Stomach (tissue), 9 donors: ENCODE results near the gene ATP11C. TPM values are rescaled to one million over a fixed set of nuclear protein-coding genes. Genes with fewer than 3 reads are reported as not detected.

ENCODE experiments used
- DNase-seq, 2 donors: peaks; one replicate each; pipeline versions ENCODE4 v3.0.0 to v3.0.0-alpha.2; 2013 to 2019
- H3K27ac ChIP-seq, 5 donors: fragments of 200-600 bp in 4 of 5; sonication (generic) in 4 of 5; one replicate each; pipeline ENCODE4 v1.5.1; 2013 to 2019; ENCODE audit warnings: mild to moderate bottlenecking in 1 of 5, moderate library complexity in 1 of 5
- H3K27me3 ChIP-seq, 3 donors: fragments of 200-600 bp; sonication (generic); one replicate each; pipeline ENCODE4 v1.5.1; 2017 to 2019; ENCODE audit warnings: mixed run types in 1 of 3
- H3K36me3 ChIP-seq, 4 donors: fragments of 200-600 bp; sonication (generic); 1 replicate in 3 of 4; 2 replicates in 1 of 4; pipeline ENCODE4 v1.5.1; 2016 to 2019
- H3K4me1 ChIP-seq, 4 donors: fragments of 200-600 bp; sonication (generic); one replicate each; pipeline ENCODE4 v1.5.1; 2016 to 2019
- H3K4me3 ChIP-seq, 4 donors: fragments of 200-600 bp; sonication (generic) in 3 of 4; one replicate each; pipeline ENCODE4 v1.5.1; 2016 to 2019; ENCODE audit warnings: mild to moderate bottlenecking in 1 of 4
- H3K9me3 ChIP-seq, 4 donors: fragments of 200-600 bp; sonication (generic); one replicate each; pipeline ENCODE4 v1.5.1; 2016 to 2019
- EP300 ChIP-seq: sonication (generic); formaldehyde crosslinking; IDR thresholded peaks from one replicate; pipeline ENCODE4 v1.6.1; 2017; ENCODE audit warnings: antibody characterized with exemption
- POLR2A ChIP-seq, 4 donors: fragments of 450-650 bp; IDR thresholded peaks; one replicate each; pipeline ENCODE4 v1.6.1; 2016; ENCODE audit warnings: antibody characterized with exemption in 4 of 4, control low read depth in 2 of 4, mild to moderate bottlenecking in 1 of 4, moderate library complexity in 1 of 4
- POLR2AphosphoS5 ChIP-seq, 3 donors: sonication (generic); formaldehyde crosslinking; IDR thresholded peaks; one replicate each; pipeline ENCODE4 v1.6.1; 2016; ENCODE audit warnings: antibody characterized with exemption in 3 of 3
- WGBS, 5 donors: extraction: QIAGEN DNeasy Blood & Tissue Kit in 3 of 5; methylation state at CpG; one replicate each; pipeline versions ENCODE4 v1.1.5 to v1.1.7; 2013 to 2018; 5-methylcytosine and 5-hydroxymethylcytosine counted together
- intact Hi-C: fragments of 100-400 bp; cut with DNase I; formaldehyde crosslinking; loops from one replicate; pipeline ENCODE4 v1.15.1; 2023; ENCODE audit warnings: low total_unique reads
- polyA plus RNA-seq, 3 donors: library from polyadenylated mRNA; stranded (reverse); fragments of 200-250 nt; gene quantifications; one replicate each; pipeline ENCODE4 v1.2.3, GENCODE V29; 2013
- total RNA-seq, 5 donors: library from RNA; depleted of rRNA; stranded (reverse); fragments of >200 nt; gene quantifications; one replicate each; pipeline versions ENCODE4 v1.1.0 to v1.2.3, GENCODE V29; 2014 to 2016
- TF ChIP-seq, protein P1 (sequence below), 7 experiments: fragments of 450-650 bp in 4 of 7; fragments of 200-600 bp in 3 of 7; sonication (generic) in 3 of 7; IDR thresholded peaks; one replicate each; pipeline ENCODE4 v1.5.1; 2016 to 2019; ENCODE audit warnings: antibody characterized with exemption in 7 of 7, control low read depth in 2 of 7, mild to moderate bottlenecking in 1 of 7
- donor health status: healthy with polysubstance abuse.
- donor health status: Bipolar disorder and iron deficiency.
- donor health status: healthy.

The ATP11C gene
- total and polyA plus RNA-seq, 8 donors: 3.3 to 46.4 (median 10.9) TPM

DNA sequence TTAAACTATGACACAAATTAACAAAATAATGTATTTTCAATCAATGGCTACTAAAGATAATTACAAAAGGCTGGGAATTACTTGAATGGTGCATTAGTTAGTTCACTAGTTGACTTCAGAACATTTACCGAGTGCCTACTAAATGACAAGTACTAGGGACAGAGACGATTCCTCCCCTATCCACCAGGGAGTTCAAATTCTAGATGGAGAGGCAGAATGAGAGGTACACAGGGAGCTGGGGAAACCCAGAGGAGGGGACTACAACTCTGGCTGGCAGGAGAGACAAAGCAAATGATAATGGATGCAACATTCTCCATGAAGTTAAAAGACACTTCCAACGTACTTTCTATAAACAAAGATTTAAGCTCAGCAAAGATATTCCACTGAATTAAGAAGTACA lies 181.8 kb downstream of the ATP11C start:
- Histone ChIP-seq H3K27me3 (no peaks in the 10 kb centered on the region), H3K9me3 (peaks cover 0 to 16% (median 11%) of the 10 kb centered on the region in 4 donors), H3K4me1 (no peaks in the 10 kb centered on the region), H3K27ac (no peak overlapping the region), H3K4me3 (no peak overlapping the region), H3K36me3 (peaks cover 0 to 7% (median 5%) of the 10 kb centered on the region in 4 donors)
- DNase-seq: no peak
- TF ChIP-seq EP300 (no peak), POLR2AphosphoS5 (IDR thresholded peaks at IDR 0.05) (no peak), POLR2A (IDR thresholded peaks at IDR 0.05) (no peak)
- TF ChIP-seq, protein P1, sequence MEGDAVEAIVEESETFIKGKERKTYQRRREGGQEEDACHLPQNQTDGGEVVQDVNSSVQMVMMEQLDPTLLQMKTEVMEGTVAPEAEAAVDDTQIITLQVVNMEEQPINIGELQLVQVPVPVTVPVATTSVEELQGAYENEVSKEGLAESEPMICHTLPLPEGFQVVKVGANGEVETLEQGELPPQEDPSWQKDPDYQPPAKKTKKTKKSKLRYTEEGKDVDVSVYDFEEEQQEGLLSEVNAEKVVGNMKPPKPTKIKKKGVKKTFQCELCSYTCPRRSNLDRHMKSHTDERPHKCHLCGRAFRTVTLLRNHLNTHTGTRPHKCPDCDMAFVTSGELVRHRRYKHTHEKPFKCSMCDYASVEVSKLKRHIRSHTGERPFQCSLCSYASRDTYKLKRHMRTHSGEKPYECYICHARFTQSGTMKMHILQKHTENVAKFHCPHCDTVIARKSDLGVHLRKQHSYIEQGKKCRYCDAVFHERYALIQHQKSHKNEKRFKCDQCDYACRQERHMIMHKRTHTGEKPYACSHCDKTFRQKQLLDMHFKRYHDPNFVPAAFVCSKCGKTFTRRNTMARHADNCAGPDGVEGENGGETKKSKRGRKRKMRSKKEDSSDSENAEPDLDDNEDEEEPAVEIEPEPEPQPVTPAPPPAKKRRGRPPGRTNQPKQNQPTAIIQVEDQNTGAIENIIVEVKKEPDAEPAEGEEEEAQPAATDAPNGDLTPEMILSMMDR (IDR thresholded peaks at IDR 0.05): no peak
- WGBS, 5 donors: 64 to 82% (median 79%) methylated on average over 3 of the region's 3 CpGs
- intact Hi-C loops: no loop called here

DNA sequence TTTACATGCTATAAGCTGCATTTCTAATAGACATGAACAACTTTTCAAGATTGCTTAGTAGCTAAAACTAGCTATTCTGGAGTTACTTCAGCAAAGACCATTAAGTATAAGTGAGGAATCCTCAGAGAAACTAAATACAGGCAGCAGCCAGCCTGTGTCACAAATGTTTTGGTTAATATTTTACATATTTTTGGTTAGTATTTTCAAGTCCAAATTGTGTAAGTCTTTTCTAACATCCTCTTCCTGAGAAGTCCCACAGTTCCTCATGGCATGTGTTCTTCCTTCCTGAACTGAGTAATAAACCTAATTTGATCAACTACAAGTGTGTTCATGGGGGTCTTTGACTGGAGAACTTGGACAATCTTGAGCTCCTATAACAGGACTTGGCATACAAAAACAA lies 182.5 kb downstream of the ATP11C start:
- no peak overlapping the region for H3K4me3 ChIP-seq
- H3K36me3 ChIP-seq: peaks cover 0 to 9% (median 7%) of the 10 kb centered on the region in 4 donors
- no peaks in the 10 kb centered on the region for H3K4me1 ChIP-seq
- intact Hi-C loops: no loop called here
- H3K27ac ChIP-seq: no peak overlapping the region
- DNase-seq: no peak
- no peaks in the 10 kb centered on the region for H3K27me3 ChIP-seq
- H3K9me3 ChIP-seq: peaks cover 0 to 14% (median 11%) of the 10 kb centered on the region in 4 donors
- no peak for TF ChIP-seq POLR2AphosphoS5 (IDR thresholded peaks at IDR 0.05)
- TF ChIP-seq, protein P1 (IDR thresholded peaks at IDR 0.05): no peak

DNA sequence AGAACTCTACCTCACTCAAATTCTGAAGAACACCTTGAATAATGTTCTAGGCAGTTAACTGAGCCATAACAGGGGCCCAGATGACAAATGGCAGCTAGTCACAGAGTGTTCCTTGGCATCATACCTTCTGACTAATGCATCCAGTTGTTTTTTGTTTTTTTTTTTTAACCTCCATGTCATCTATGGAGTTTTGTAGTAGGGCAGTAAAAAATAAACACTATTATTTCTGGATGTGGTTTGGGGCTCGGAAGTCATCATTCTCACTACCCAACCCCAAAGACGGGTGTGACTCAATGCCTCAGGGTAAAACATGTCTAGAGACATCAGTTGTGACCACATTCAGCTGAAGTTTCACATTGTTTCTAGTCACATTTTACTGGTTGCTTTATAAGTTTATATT lies 193.7 kb downstream of the ATP11C start:
- no peak for DNase-seq
- no peaks in the 10 kb centered on the region for H3K27me3 ChIP-seq
- H3K36me3 ChIP-seq: peaks cover 0 to 15% (median 9%) of the 10 kb centered on the region in 4 donors
- H3K4me1 ChIP-seq: no peaks in the 10 kb centered on the region
- WGBS, 5 donors: 54 to 89% (median 80%) methylated on average over 2 of the region's 2 CpGs
- TF ChIP-seq, protein P1 (IDR thresholded peaks at IDR 0.05): no peak
- TF ChIP-seq POLR2AphosphoS5 (IDR thresholded peaks at IDR 0.05) (no peak), EP300 (no peak), POLR2A (IDR thresholded peaks at IDR 0.05) (no peak)
- H3K9me3 ChIP-seq: no peaks in the 10 kb centered on the region
- H3K27ac ChIP-seq: no peak overlapping the region
- no peak overlapping the region for H3K4me3 ChIP-seq
- intact Hi-C loops: no loop called here

DNA sequence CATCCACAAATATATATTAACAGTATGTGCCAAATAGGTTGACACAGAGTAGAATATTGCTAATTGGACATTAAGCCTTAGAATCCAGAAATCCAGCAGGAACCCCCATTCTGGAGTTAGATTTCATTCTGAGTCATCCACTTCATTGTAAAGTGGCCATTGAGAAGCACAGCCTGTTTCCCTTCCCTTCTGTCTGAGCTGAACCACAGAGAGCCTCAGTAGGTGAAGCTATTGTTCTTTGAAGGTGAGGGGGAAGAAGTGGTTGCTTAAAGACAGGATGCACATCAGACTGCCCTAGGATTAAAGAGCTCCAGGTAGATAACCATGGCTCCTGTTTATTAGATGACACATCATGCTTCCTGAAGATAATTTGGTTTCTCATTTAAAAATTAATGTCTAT lies 194.3 kb downstream of the ATP11C start:
- no peak for DNase-seq
- intact Hi-C loops: no loop called here
- Histone ChIP-seq H3K4me1 (no peaks in the 10 kb centered on the region), H3K36me3 (peaks cover 0 to 15% (median 7%) of the 10 kb centered on the region in 4 donors), H3K27ac (no peak overlapping the region), H3K9me3 (no peaks in the 10 kb centered on the region), H3K27me3 (no peaks in the 10 kb centered on the region), H3K4me3 (no peak overlapping the region)
- TF ChIP-seq POLR2AphosphoS5 (IDR thresholded peaks at IDR 0.05) (no peak), POLR2A (IDR thresholded peaks at IDR 0.05) (no peak), EP300 (no peak)
- TF ChIP-seq, protein P1 (IDR thresholded peaks at IDR 0.05): no peak
